ENCODE results near the gene AKR1A1. TPM values are rescaled to one million over a fixed set of nuclear protein-coding genes. Genes with fewer than 3 reads are reported as not detected.
A peak's percentile ranks its signal among the peaks of the same experiment; 100 is the strongest.
"Not testable (repeated sequence)": the region's sequence is repeated elsewhere in the genome, so short reads cannot be mapped to it uniquely, and the experiment has no call there.

AKR1A1 gene
- 120 TPM for polyA plus RNA-seq (2013, experiment 1 of 2; ENCODE audit: insufficient read length)
- 121 TPM for polyA plus RNA-seq (2013, experiment 2 of 2; ENCODE audit: insufficient read length)

DNA sequence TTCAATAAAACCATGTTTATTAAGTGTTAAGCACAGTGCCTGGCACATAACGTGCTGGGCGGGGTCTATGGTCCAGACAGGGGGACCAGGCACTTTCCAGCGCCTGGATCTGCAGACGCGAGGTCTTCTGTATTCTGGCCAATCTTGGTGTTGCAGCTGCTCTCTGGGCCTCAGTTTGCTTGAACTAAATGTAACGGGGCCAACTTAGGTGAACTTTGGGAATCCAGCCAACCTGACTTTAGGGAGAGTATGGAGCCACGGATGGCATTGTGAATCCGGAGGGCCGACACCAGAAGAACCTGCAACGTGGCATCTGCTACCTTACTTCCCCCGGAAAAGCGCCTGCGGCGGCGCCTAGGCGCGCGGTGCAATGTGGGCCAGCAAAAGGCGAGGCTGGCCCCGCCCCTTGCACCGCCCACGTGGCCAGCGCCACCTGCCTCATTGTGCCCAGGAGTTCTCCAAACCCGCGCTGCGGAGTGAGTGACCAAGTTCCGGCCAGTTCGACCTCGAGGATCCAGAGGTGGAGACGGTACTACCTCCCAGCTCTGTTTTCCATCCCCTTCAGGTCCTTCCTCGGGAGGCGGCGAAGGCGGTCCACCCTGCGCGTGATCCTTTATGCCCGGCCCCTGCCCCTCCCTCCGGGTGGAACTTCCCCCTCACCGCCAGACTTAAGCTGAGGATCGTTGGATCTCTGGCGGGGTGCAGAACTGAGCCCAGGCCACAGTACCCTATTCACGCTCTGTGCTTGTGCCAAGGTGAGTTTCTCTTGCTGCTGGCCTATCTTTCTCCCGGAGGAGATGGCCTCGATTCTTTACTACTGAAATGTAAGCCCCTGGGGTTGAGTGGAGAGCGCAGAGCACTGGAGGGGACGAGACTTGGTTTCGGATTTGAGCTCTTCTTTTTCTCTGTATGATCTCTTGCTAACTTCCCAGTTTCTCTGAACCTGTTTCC, at the start of gene AKR1A1:
TSS of gene AKR1A1 (plus strand) at position 426 of the 951 bp plus-strand sequence. CDS start 10,969 bp downstream, outside the sequence.
- DNase-seq, result peak; percentile 87

DNA sequence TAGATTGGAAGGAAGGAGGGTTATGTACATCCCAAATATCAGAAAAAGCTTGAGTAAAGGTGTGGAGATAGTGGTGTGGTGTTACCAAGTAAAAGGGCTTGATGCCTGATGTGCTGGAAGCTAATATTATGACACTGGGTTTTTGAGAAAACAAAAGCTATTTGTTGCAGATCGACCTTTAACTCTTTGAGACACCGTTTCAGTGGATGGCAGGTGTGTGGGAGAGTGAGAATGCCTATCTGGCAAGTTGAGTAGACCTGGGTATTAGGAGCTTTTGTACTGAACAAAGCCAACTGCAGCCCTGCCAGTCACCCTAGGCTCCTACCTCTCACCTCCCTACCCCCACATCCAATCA, 49.1 kb upstream of the AKR1A1 start:
- DNase-seq, result no peak

DNA sequence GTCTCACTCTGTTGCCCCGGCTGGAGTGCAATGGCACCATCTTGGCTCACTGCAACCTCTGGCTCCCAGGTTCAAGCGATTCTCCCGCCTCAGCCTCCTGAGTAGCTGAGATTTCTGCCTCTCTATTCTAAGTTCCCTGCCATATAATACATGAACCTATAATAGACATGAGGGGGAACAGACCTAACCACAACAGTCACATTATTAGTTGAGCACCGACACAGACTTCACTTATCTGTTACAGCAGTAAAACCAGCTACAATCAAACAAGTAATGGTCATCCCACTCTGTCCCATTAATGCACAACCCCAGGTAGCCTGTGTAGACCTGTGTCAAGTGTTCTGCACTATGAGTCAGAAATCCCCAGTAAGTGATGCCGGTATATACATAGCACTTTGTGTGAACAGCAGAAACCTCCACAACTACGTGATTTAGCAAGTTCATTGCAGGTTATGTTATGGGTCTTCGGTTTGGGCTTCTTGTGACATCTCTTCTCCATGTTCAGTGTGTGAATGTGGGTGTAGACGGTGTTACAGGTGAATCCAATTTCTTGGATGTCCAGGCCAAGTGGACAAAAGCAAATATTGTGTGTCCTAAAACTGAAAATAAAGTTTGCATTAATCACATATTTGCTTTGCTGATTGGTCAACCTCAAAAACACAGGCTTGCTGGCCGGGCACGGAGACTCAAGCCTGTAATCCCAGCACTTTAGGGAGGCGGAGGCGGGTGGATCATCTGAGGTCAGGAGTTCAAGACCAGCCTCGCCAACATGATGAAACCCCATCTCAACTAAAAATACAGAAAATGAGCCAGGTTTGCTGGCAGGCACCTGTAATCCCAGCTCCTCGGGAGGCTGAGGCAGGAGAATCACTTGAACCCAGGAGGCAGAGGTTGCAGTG, 46.9 kb upstream of the AKR1A1 start:
- DNase-seq, result no peak

DNA sequence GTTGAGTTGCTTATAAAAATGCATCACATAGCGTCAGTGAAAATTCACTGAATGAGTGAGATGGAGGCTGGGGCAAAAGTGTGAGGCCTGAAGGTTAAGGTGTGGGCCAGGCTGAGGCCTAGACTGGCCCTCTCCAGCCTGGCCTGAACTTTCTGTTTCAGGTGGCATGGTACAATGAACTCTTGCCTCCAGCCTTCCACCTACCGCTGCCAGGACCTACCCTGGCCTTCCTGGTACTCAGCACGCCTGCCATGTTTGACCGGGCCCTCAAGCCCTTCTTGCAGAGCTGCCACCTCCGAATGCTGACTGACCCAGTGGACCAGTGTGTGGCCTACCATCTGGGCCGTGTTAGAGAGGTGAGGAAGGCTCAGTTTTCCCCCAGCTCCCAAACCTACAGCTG, 43.4 kb upstream of the AKR1A1 start:
- DNase-seq, result no peak

DNA sequence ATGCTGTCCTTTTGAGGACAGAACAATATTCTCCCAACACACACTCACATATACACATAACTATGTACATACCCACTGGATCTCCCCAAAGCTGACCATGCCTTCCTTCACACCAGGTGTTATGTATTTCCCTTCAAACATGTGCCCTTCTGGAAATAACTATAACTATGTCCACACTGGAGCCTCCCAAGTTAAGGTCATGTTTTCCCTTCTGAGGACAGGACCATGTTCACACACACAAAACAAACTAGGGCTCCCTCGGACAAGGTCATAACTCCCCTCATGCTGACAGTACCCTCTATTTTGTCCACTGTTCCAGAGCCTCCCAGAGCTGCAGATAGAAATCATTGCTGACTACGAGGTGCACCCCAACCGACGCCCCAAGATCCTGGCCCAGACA, 42.7 kb upstream of the AKR1A1 start:
- no peak for DNase-seq

DNA sequence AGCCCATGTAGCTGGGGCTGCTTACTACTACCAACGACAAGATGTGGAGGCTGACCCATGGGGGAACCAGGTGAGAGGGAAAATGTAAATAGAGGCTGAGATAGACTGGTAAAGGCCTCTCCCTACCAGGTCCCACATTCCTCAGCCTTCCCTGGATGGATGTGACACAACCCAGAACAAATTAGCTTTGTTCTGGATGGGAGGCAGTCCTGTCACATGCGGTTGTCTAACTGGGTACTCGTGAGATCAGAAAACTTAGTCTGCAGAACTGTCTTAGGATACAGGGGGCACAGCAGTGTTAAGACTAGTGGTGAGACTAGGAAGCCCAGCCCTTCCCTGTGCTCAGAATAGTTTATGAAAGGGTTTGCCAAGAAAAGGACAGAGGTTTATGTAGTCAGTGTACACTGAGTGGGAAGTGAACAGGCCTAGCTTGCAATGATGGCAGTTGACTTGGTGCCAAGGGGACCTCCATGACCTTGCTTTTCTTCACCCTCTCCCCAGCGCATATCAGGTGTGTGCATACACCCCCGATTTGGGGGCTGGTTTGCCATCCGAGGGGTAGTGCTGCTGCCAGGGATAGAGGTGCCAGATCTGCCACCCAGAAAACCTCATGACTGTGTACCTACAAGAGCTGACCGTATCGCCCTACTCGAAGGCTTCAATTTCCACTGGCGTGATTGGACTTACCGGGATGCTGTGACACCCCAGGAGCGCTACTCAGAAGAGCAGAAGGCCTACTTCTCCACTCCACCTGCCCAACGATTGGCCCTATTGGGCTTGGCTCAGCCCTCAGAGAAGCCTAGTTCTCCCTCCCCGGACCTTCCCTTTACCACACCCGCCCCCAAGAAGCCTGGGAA, 42.1 kb upstream of the AKR1A1 start:
- DNase-seq, result no peak

DNA sequence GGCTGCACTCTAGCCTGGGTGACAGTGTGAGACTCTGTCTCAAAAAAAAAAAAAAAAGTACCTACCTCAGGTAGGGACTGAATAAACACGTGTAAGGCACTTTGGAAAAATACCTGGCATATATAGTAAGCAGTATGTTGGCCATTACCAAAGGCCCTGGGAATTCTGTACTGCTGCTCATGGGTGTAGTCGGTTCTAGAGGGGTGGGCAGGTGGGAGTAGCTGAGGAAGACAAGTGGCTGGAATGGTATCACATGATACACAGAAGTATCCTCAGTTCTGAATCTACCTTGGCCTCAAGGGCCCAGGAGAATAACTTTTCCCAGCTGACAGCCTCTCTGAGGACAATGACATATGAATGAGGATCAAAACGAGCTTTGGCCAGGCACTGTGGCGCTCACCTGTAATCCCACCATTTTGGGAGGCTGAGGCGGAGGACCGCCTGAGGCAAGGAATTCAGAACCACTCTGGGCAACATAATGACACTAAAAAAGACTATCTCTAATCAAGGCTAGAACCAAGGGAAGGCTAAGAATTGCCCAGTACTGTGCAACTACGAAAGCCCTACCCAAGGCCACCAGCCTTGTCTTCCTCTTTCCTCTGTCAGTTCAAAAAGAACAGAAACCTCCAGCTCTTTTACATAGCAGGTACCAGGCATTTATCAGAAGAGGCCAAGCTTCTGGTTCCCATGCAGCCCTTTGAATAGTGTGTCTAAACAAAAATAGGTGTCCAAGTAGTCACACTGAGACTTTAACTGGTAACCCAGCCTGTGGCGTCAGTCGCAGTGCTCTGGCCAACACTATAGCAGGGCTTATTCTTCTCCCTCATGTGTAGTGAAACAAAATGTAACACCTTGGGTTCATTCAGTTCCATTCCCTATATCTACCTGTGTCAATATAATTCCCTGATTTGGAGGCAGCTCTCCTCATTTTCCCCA, 40.3 kb upstream of the AKR1A1 start:
- no peak for DNase-seq

DNA sequence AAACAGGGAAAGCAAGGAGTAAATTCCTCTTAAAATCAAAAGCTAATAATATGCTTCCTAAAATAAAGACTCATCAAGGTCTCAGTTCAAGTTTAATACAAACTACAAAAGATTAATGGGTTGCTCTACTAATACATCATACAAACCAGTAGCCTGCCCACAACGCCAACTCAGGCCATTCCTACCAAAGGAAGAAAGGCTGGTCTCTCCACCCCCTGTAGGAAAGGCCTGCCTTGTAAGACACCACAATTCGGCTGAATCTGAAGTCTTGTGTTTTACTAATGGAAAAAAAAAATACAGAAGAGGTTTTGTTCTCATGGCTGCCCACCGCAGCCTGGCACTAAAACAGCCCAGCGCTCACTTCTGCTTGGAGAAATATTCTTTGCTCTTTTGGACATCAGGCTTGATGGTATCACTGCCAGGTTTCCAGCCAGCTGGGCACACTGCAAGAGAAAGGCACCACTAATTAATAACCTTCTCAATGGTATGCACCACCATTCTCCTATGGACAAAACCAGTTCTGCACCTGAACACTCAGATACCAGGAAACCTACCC, 39.6 kb upstream of the AKR1A1 start:
- no peak for DNase-seq

DNA sequence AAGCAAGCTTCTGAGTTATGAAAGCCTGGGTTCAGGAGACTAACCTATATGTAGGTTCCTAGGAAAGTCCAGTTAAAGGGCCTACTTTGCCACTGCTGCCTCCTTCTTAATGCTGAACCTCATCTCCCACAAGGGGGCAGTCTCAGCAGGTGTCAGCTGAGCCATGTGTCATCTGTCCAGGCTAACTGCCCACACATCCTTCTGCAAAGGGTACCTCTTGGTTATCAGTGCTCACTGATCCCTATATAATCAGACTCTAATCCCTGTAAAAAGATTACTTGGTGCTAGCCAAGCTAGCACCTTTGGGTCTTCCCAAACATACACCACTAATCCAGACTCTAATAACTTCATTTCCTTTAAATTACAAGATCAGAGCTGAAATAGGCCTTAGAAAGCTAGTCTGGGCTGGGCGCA, 38.0 kb upstream of the AKR1A1 start:
- peak; percentile 46 for DNase-seq

DNA sequence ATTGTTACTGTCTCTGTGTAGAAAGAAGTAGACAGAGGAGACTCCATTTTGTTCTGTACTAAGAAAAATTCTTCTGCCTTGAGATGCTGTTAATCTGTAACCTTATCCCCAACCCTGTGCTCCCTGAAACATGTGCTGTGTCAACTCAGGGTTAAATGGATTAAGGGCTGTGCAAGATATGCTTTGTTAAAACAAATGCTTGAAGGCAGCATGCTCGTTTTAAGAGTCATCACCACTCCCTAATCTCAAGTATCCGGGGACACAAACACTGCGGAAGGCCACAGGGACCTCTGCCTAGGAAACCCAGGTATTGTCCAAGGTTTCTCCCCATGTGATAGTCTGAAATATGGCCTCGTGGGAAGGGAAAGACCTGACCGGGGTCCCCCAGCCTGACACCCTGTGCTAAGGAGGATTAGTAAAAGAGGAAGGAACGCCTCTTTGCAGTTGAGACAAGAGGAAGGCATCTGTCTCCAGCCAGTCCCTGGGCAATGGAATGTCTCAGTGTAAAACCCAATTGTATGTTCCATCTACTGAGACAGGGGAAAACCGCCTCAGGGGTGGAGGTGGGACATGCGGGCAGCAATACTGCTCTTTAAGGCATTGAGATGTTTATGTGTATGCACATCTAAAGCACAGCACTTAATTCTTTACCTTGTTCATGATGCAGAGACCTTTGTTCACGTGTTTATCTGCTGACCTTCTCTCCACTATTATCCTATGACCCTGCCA, 36.9 kb upstream of the AKR1A1 start:
- not testable (repeated sequence) for DNase-seq

DNA sequence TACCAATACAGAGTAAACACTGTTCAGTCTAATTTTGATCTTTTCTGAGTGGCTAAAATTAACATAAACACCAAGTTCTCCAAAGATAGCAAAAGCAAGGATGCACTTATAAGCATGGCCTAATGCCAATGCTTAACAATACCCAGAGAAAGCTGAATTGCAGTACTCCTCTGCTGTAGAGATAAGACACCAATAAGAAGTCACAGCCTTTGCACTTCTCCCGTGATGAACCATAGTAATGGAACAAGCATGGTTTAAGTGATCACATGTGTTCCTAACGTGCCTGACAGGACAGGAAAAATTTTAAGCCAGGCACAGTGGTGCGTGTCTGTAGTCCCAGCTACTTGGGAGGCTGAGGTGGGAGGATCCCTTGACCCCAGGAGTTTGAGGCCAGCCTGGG, 34.6 kb upstream of the AKR1A1 start:
- DNase-seq, result no peak

DNA sequence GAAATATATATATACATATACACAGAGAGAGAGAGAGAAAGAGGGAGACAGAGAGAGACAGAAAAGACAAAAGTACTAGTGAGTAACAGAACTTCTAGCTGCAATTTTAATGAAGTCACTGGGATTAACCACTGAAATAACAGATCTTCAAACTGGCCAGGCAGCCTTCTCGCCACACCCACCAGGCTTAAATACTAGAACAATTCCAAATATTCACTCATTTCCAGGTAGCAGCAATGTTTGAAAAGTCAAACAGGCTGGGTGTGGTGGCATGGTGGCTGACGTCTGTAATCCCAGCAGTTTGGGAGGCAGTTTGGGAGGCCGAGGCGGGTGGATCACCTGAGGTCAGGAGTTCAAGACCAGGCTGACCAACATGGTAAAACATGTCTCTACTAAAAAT, 34.2 kb upstream of the AKR1A1 start:
- DNase-seq, result no peak

DNA sequence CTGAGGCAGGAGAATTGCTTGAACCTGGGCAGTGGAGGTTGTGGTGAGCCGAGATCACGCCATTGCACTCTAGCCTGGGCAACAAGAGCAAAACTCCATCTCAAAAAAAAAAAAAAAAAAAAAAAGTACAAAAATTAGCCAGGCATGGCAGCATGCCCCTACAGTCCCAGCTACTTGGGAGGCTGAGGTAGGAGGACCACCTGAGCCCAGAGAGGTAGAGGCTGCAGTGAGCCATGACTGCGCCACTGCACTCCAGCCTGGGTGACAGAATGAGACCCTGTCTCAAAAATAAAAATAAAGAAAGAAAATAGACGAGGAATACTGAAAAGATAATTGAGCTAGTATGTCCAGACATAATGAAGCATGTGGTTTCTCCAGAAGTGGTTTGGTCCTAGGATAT, 32.3 kb upstream of the AKR1A1 start:
- not testable (repeated sequence) for DNase-seq

DNA sequence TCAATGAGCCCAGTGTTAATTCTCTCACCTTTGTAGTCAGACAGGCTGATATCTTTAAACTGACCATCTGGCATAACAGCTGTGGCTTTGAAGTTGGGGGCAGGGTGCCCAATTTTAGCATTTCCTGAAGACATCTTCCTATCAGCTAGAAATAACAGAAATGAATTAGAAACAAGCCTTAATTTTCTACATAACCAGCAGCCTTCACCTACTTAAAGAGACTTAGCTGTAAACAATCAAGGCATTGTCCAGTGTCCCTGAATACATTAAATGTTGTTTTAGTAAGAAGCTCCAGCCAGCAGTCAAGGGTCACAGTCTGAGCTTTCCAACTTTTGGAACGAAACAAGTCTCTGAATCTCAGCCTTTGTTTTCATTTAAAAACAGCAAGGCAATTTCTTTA, 31.7 kb upstream of the AKR1A1 start:
- DNase-seq, result no peak

DNA sequence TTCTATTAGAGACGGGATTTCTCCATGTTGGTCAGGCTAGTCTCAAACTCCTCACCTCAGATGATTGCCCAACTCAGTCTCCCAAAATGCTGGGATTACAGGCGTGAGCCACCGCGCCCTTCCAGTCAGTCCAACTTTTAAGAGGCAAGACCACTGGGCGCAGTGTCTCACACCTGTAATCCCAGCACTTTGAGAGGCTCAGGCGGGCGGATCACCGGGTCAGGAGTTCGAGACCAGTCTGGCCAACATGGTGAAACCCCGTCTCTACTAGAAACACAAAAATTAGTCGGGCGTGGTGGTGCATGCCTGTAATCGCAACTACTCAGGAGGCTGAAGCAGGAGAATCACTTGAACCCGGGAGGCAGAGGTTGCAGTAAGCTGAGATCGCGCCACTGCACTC, 30.9 kb upstream of the AKR1A1 start:
- not testable (repeated sequence) for DNase-seq

DNA sequence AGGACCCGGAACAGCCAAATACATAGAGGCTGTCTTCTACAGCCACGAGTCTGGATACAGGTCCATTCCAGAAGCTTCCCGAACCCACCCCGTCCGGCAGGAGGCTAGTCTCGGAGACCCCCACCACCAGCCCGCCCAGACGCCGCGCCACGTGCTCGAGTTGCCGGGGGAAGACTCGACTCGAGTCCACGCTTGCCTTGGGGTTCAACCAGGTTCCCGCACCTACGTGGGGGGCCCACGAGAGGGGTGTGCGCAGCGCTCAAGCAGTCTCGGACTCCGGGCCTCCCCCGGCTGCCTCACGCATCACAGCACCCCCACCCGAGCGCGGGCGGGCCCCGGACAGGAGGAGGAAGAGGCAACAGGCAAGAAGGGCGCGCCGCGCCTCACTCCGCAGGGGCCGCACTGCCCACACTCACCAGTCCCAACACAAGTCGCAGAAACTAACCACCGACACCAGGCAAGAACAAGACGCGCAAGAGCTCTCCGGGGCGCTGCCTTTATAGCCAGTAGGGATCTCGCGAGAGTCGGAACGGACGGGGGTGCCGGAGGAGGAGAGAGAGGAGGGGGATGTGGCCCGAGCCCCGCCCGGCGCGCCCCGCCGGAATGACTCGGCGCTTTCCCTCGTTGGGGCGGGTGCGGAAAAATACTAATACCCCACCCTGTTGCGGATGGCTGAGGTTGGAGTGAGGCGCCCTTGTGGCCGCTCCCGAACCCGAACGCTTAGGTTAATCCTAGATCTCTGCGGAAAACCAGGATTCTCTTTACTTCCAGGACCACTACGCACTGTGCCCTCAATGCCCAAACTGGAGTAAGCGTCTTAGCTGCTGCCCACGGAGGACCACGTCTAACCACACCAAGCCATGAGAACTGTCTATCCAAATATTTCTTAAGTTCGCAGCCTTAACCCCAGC, 29.0 kb upstream of the AKR1A1 start, which contains the start of gene PRDX1:
TSS of gene PRDX1 (minus strand) at position 472 of the 911 bp plus-strand sequence. CDS start 2,841 bp downstream, outside the sequence.
- peak; percentile 97 for DNase-seq

DNA sequence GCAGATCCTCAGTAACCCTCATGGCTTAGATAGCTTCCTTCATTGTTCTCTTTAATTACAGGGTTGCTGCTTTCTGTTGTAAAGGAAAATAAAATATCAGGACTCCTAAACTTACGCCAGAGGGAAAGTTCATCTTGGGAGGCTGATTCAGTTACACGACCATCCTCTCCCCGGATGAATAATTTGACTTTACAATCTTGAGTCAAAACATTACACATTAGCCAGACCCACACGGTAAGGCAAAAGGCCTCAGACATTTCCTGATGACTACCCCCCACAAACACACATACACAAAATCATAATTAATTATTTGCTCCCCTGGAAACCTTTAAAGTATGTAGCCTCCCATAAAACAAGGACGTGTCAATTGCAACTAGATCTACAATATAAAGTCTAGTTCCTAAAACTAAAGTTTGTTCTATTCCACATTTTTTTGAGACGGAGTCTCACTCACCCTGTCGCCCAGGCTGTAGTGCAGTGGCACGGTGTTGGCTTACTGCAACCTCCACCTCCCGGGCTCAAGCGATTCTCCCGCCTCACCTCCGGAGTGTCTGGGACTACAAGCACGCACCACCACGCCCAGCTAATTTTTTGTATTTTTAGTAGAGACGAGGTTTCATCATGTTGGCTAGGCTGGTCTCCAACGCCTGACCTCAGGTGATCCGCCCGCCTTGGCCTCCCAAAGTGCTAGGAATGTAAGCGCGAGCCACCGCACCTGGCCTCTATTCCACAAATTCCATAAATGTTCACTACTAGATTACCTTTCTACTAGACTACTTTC, 28.1 kb upstream of the AKR1A1 start:
- peak; percentile 44 for DNase-seq

DNA sequence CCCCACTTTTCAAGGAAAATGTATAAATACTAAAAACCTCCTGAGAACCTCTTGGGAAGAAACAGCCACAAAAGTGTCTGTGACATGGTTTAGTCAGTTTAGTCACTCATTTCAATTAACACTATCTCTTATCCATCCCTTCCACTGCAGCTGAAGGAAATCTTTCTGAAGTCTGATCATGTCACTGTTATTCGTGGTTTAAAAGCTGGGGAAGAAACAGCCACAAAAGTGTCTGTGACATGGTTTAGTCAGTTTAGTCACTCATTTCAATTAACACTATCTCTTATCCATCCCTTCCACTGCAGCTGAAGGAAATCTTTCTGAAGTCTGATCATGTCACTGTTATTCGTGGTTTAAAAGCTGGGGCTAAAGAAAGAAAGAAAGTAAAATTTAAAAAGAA, 27.1 kb upstream of the AKR1A1 start:
- DNase-seq, result not testable (repeated sequence)
